GM21529 (cell line): ENCODE results near the gene FIP1L1.
A peak's percentile ranks its signal among the peaks of the same experiment; 100 is the strongest.
"Not testable (repeated sequence)": the region's sequence is repeated elsewhere in the genome, so short reads cannot be mapped to it uniquely, and the experiment has no call there.

ENCODE experiments used
- ATAC-seq: cut with Tn5 transposase; IDR thresholded peaks from one replicate; pipeline ENCODE4 v1.9.1; 2021; ENCODE audit not compliant: unreplicated experiment

The FIP1L1 gene

DNA sequence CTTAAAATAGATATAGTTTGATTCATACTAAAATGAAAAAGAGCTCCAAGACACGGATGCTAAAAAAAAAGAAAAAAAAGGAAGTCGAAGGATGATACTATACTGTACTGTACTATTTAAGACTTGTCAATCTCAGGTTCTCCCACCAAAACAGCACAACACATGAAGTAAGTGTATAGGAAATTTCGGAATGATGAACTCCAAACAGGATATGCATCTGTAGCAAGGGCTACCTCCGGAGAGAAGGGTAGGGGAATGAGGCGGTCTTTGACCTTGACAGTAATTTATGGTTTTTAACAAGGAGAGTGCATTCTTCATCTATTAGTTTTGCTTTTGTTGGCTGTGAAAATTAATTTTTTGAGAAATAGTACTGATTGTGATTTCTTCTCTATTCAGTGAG, 541 bp upstream of the FIP1L1 start:
- ATAC-seq, result no peak

- ATAC-seq, result peak; percentile 38
Observed at GRCh38 chr4:53378171-53378482, 686 bp downstream of the FIP1L1 start.

DNA sequence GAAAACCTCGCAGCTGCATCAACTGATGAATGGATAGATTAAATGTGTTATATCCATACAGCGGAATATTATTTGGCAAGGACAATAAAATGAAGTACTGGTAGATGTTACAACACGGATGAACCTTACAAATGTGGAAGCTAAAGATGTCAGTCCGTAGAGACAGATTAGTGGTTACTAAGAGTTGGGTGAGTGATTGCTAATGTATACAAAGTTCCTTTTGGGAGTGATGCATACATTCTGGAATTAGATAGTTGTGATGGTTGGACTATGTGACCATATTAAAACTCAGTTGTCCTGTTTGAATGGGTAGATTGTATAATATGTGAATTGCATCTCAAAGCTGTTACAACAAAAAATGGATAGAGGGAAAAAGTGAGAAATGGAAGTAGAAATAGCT, 2.8 kb downstream of the FIP1L1 start:
- no peak for ATAC-seq

DNA sequence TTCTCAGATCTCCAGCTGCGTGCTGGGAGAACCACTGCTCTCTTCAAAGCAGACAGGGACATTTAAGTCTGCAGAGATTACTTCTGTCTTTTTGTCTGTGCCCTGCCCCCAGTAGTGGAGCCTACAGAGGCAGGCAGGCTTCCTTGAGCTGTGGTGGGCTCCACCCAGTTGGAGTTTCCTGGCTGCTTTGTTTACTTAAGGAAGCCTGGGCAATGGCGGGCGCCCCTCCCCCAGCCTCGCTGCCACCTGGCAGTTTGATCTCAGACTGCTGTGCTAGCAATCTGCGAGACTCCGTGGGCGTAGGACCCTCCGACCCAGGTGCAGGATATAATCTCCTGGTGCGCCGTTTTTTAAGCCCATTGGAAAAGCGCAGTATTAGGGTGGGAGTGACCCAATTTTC, 32.0 kb downstream of the FIP1L1 start:
- ATAC-seq, result not testable (repeated sequence)

DNA sequence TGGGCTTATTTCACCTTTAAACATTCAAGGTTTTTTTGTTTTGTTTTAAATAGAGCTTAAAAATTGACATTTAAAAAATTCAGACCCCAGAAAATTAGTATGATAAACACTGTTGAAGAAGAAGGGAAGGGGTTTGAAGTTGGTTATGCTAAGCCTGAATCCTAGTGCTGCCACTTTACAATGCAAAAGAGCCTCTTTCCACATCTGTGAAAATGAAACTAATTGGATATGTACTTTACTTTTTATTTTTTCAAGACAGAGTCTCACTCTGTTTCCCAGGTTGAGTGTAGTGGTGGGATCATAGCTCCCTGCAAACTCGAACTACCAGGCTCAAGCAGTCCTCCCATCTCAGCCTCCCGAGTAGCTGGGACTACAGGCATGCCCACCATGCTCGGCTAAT, 41.8 kb downstream of the FIP1L1 start:
- ATAC-seq, result no peak

DNA sequence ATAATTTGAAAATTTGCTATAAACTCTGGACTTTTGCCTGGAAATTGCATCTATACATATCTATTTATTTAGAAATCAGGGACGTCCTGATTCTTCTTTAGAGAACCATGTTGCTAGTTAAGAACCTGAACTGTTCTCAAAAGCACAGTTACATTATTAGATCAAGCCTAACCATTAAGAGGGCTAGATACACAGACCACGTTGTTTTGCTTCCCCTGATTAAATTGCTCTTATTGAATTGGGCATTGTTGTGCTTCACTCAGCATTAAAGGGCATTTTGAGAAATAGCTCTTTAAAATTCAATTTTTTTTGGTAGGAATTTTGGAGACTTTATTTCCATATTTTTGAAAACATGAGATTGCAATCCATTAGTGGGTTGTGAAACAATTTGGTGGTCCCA, 44.4 kb downstream of the FIP1L1 start:
- no peak for ATAC-seq

GRCh38 chr4:53422367-53422766, 44.9 kb downstream of the FIP1L1 start:
- ATAC-seq, result no peak

DNA sequence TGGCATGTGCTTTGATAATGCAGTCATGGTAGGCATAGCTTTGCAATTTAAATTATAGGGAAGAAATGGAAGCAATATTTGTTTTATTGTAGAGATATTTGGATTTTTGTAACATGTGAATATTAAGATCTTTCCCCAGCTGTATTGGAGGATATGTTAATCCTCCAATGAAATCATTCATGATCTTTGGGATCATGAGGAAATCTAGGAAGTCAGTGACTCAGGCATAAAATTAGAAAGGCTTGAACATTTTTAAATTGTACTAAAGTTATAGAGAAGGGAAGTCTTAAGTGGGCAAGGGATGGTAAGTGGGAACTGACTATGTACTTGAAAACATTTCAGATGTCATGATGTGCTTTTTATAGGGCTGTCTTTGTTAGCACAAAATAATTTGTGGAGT, 46.8 kb downstream of the FIP1L1 start:
- no peak for ATAC-seq

DNA sequence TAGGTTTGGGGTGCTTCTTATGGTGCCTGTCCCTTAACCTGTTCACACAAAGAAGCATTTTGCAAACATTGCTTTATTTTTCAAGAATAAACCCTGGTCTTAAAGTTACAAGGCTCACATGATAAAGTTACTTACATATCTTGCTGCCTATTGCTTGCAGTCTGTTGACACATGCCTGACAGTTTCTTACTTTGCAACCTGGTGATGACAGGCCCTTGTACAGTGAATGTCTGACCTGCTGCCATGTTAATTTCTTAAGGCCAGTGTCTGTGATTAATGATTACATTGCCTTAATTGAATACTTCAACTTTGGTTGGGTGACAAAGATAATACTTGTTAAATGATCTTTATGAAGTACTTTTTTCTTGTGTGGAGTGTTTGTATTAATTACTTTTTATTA, 49.9 kb downstream of the FIP1L1 start:
- no peak for ATAC-seq

GRCh38 chr4:53431052-53431451, 53.6 kb downstream of the FIP1L1 start:
- ATAC-seq, result no peak

DNA sequence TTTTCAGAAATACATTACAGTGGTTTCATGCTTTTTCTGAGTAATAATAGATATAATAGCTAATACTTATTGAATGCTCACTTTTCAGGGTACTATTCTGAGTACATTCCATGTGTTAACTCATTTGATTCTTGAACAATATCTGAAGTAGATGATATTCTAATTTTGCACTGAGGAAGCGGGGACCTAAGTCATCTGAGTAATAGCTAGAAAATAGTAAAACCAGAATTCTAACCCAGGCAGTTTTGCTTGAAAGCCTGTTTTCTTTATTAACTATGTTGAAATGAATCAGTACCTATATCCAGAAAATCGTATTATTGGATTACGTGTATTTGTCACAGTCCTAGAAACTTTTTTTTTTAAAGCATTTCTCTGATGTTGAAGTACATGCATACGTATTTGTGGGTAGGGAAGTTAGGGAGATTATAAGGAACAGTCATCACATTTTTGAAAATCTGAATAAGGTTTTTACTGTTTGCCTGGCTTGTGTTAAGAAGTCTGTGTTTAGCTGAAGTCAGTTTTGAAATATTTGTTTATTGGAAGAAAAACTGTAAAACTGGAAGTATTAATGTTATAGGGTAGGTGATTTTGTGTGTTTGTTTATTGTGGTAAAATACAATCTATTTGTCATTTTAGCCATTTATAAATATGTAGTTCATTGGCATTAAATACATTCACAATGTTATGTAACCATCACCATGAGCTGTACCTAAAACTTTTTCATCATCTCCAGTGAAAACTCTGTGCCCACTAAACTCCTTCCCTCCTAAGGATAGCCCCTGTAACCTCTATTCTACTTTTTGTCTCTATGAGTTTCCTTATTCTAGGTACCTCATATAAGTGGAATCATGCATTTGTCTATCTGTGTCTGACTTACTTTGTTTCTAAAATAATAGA, 55.3 kb downstream of the FIP1L1 start:
- ATAC-seq, result peak; percentile 79

DNA sequence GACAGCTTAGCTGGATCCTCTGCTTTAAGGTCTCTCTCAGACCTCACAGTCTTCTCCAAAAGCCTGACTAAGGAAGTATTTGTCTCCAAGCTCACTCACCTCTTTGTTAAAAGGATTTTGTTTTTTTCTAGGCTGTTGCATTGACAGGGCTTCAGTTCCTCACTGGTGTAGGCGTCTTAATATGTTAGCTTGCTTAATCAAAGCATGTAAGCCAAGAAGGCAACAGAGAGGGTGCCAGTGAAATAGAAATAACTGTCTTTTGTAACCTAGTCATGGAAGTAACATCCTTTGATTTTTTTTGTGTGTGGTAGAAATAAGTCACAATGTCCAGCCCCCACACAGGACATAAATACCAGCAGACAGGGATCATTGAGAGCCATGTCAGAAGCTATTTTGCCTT, 58.8 kb downstream of the FIP1L1 start:
- ATAC-seq, result no peak

DNA sequence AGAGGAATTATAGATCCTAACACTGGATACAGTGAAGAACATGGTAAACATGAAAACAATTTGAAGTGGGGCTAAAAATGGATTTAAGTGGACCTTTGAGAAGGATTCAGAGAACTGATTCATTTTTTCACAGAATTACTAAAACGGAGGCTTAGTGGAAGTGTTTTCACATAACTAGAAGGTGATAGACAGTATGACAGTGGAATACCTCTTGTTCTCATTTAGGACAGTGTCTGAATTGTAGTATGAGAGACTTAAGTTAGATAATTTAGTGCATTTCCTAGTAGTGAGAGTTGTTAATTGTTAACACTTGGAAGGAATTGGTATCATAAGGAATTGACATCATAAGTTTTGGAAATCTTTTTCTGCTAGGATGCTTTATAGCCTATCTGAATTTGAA, 64.1 kb downstream of the FIP1L1 start:
- ATAC-seq, result no peak

GRCh38 chr4:53444954-53445353, 67.5 kb downstream of the FIP1L1 start:
- no peak for ATAC-seq

DNA sequence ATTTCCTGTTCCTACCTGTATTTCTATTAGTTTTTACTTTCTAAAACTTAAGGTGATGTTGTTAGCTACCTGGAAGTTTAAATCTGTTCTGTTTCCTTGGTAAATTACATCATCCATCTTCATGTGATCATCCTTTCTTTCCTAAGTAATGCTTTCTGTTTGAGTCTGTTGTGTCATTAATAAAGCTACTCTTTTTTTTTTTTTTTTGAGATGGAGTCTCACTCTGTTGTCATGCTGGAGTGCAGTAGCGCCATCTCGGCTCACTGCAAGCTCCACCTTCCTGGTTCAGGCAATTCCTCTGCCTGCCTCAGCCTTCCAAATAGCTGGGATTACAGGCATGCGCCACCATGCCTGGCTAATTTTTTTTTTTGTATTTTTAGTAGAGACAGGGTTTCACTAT, 73.3 kb downstream of the FIP1L1 start:
- ATAC-seq, result no peak

- no peak for ATAC-seq
Observed at GRCh38 chr4:53453385-53453784, 75.9 kb downstream of the FIP1L1 start.

- no peak for ATAC-seq
Observed at GRCh38 chr4:53455766-53456165, 78.3 kb downstream of the FIP1L1 start.

DNA sequence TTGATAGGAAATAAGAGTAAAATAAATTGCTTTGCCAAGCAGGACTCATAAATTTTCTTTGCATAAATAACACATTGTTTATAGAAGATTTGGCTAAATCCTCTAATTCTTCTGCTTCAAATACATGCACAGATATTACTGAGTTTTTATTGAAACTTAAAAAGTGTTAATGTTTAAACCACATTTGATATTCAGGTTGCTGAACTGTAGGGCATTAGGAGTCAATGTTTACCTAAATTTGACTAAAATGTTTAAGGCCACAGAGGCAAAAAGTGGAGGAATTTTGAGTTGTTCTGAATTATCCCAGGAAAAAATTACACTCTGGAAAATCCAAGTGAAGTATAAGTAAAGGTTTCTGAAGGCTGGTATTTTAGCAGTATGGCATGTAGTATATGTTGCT, 78.7 kb downstream of the FIP1L1 start:
- no peak for ATAC-seq

- no peak for ATAC-seq
Observed at GRCh38 chr4:53459548-53459947, 82.1 kb downstream of the FIP1L1 start.

DNA sequence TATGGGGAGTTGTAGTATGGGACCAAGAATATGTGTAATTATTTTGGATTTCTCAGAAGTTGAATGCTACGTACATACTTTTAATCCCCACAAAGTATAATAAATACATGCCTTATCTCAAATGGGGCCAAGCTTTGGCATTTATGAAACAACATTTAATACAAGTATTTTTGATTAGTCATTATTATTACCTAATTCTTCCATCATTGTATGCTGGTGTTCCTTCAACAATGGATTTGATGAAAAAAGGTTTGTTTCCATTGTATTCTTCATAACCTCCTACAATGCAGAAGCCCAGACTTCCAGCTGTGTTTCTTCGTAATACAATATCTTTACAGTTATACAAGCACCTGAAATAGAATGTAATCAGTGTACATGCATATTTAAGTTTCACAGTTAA, 83.8 kb downstream of the FIP1L1 start:
- ATAC-seq, result no peak

- ATAC-seq, result no peak
Observed at GRCh38 chr4:53463340-53463739, 85.9 kb downstream of the FIP1L1 start.

GRCh38 chr4:53465281-53465680, 87.8 kb downstream of the FIP1L1 start:
- ATAC-seq, result no peak

DNA sequence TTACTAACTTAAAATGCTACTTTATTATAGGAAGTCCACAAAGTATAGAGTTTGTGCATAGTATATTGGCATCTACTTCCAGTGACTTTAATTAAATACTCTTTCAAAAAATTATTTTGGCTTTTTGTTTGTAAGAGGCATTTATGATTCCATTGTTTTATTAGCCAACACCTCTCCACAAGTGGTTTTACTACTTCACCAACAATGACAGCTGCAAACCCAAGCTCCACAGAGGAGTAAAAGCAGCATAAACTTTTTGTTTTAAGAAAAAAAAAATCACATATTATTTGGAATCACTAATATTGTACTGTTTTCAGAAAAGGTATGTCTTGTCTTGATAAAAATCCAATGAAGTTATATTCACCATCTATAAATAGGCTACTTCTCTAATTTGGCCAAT, 88.5 kb downstream of the FIP1L1 start:
- no peak for ATAC-seq
